ENCODE data around the gene DUSP5.
A peak's percentile ranks its signal among the peaks of the same experiment; 100 is the strongest.
"Not testable (repeated sequence)": the region's sequence is repeated elsewhere in the genome, so short reads cannot be mapped to it uniquely, and the experiment has no call there.

DUSP5 gene, protein sequence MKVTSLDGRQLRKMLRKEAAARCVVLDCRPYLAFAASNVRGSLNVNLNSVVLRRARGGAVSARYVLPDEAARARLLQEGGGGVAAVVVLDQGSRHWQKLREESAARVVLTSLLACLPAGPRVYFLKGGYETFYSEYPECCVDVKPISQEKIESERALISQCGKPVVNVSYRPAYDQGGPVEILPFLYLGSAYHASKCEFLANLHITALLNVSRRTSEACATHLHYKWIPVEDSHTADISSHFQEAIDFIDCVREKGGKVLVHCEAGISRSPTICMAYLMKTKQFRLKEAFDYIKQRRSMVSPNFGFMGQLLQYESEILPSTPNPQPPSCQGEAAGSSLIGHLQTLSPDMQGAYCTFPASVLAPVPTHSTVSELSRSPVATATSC

DNA sequence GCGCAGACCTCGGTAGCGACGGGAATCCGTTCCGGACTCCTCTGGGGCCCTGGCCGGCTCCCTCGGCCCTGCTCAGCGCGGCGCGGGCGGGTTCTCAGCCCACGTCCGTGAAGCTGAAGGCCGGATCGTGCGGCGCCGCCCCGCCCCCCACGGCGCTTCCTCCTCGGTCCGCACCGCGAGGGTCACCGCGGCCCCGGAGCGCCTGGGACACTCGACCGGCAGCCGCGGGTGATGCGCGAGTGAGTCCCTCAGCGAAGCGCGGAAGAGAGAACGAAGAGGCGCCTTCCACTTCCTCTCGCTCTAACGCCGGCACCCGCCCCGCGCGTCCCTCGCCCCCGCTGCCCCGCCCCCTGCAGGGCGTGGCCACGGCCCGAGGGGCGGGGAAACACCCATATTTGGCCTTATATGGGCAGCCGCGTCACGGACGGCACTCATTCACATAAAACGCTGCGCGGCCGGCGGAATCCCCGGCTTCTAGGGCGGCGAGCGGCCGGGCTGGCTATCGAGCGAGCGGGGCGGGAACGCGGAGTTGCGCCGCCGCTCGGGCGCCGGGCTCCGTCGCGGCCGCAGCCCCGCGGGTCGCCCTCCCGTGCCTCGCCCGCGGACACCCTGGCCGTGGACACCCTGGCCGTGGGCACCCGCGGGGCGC lies at the start of gene DUSP5:
Gene DUSP5 (plus strand): TSS at position 470 of the 649 bp plus-strand sequence. CDS start 215 bp downstream, outside the sequence.
- peak; percentile 93 for DNase-seq

DNA sequence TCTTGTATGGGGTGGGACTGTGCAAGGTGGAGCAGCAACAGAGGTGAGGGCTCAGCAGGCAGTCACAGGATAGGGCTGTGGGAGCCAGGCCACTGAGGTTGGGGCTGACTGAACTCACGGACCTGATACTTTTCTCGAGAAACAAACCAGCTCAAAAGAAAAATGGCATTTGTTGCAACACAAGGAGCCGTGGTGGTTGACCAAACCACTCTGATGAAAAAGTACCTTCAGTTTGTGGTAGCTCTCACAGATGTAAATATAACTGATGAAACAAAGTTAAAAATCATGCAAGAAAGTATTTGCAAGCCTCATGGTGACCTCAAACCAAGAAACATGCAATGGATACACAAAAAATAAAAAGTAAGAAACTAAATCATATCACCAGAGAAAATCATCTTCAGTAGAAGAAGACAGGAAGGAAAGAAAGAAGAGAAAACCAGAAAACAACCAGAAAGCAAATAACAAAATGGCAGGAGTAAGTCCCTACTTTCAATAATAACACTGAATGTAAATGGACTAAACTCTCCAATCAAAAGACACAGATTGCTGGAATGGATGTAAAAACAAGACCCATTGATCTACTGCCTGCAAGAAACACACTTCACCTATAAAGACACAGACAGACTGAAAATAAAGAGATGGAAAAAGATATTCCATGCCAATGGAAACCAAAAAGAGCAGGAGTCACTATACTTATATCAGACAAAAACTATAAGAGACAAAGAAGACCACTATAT lies 48.9 kb upstream of the DUSP5 start:
- DNase-seq = no peak

DNA sequence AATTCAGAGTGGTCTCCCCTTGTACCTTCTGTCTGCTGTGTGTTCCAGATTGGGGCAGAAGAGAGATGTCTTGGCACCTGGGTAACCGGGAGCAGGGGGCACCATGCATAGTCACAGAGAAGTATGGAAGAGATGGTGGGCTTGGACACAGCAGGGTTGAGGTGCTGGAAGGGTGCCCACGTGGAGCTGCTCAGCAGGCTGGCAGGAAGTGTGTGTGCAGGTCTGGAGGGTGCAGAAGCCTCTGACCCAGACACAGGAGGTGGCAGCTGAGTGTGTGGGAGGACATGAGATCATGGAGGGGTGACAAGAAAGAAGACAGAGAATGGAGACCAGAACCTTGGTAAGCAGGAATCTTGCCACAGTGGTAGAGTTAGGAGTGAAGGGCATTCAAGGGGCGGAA lies 42.3 kb upstream of the DUSP5 start:
- peak; percentile 16 for DNase-seq

DNA sequence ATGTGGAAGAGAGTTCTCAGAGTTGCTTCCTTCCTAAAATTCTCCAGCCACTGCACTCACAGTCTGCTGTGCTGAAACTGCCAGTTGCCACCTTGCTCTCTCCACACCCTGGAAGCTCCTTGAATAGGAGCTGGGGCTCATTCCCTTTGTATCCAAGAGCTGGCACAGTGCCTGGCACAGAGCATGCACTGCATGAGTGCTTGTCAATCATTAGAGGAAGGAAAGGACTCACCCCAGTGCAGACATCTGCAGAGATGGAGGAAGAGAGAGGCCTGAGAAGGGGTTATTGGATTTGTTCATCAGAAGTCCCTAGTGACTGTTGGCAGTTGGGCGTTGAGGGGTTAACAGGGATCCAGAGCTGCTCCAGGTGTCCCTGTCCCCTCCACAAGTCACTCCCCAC lies 41.7 kb upstream of the DUSP5 start:
- DNase-seq = no peak

DNA sequence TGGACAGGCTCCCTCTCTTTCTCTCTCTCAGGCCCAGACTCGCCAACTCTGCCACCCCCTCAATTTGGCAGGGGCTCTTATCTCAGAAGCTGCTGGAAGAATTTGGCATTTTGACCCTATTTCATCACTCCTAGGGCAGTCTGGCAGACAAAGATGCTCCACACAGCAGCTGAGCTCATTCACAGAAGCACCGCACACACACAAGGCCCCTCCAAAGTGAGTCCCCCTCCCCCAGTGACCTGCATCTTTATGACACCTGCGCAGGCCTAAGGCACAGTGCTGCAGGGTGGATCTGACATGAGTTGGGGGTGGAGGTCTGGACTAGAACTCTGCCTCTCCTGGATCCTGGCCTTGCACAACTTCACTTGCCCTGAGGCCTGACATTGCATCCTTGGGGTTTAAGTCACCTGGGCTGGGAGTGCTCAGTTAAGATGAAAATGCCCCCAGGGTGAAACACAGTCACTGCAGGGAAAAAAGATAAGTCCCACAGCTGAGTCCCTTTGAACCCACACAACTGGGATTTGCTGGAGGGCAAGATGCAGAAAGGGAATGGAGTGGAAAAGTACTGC lies 41.1 kb upstream of the DUSP5 start:
- DNase-seq = no peak

DNA sequence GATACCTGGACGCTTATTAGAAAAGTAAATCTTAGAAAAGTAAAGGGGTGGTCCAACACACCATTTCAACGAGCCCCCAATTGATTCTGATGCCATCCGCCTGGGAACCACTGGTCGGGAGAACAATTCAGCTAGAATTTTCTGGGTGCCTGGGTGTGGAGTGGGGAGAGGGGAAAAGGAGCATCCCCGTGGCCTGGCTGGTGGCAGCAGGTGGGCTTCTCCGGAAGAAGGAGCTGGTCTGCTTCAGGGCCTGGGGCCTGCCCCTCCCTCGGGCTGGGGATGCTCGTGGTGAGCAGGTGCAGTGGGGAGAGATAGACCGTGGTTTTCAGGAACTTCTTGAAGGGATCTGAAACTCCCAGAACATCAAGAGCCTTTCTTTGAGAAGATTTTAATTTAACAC lies 39.9 kb upstream of the DUSP5 start:
- DNase-seq = no peak

DNA sequence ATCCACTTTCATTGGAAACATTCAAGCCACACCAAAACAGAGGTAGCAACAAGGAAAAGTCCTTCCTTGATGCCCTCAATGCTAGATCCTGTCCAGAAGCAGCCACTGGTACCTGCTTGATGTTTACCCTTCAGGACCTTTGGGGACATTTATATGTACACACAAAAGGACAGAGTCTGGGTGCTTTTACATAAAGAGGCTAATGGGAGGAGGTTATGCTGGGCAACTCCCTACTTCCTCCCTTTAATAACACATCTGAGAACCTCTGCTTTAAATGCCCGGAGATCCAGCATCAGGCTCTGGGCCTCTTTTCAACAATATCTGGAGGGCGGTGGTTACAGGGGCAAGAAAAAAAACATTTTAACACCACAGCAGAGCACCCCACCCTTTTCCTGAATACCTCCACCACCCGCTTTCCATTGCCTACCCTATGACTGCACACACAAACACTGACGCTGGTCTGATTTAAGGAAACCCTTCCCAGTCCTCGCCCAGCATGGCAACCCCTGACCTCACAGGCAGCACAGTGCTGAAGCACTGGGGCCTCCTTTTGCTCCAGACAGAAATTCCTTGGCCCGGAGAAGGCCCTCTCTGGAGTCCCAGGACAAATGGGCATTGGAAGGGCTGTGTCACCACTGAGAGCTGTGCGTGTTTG lies 39.3 kb upstream of the DUSP5 start:
- no peak for DNase-seq

DNA sequence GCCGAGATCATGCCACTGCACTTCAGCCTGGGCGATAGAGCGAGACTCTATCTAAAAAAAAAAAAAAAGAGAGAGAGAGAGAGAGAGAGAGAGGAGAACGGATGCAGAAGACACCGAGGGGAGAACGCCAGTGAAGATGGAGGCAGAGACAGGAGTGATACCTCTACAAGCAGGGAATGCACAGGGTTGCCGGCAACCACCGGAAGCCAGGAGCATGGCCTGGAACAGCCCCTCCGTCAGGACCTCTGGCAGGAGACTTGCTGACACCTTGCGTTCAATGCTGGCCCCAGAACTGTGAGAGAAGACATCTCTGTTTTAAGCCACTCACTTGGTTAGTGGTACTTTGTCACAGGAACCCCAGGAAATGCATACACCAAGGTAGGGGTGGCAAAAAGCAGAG lies 38.1 kb upstream of the DUSP5 start:
- DNase-seq = no peak

DNA sequence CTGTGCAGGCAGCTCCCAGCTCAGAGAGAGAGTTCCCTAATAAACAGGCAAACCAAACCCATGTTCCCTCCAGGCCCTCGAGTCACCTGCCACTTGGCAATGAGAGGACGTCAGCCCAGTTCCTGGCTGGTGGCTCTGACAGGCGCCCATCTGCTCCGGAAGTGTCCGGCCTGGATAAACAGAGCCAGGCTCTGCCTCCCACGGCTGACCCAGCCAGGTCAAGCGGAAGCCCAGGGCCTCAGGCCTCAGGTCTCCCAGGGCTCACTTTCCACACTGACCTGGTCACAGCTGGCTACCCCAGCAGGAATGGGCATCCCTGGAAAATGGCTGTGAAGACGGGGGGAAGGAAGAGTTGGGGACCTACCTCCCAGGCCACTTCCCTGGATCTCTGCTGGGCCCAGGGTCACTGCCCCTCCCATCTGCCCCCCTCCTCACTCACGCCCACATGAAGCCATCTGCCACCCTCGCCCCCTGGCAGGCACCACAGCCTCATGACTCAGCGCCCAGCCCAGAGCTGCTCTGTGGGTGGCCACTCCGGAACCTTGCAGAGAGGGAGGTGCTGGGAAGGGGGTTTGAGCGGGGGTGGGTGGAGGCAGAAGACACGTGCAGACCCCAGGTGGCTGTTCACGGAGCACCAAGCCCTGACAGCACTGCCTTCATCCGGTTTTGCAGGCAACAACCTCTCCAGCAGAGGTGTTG lies 37.4 kb upstream of the DUSP5 start:
- DNase-seq = peak; percentile 42

DNA sequence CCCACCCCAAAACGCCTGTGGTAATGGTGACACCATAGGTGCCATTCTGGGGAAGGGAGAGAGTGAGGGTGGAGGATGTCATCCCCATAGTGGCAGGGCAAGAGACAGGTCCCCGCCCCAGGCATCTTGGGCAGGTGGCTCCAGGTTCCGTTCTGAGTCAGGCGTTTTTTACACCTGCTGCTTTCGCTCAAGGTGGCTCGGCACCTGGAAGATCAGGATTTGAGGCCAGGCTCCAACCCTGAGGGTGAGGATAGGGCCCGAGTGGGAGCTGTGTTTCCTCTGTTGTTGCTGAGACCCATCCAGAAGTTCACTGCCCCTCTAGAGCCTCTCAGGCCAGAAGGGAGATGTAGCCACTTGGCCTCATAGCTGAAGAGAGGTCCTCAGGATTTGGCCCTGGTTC lies 36.6 kb upstream of the DUSP5 start:
- DNase-seq = no peak

DNA sequence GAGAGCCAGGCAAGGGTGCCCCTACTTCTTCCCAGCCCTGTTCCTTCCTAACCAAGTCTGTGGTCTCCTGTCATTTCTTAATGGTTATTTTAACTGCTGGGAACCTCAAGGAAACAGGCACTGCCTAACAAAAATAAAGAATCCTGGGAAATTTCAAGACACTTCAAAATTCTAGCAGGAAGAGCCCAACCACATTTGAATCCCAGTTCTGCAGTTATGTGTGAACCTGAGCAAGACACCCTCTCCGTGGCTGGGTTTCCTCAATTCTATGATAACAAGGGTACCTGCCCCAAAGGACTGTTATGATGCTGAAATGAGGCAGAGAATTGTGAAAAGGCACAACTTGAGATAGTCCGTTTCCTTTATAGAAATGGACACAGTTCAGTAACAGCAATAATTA lies 36.2 kb upstream of the DUSP5 start:
- no peak for DNase-seq

DNA sequence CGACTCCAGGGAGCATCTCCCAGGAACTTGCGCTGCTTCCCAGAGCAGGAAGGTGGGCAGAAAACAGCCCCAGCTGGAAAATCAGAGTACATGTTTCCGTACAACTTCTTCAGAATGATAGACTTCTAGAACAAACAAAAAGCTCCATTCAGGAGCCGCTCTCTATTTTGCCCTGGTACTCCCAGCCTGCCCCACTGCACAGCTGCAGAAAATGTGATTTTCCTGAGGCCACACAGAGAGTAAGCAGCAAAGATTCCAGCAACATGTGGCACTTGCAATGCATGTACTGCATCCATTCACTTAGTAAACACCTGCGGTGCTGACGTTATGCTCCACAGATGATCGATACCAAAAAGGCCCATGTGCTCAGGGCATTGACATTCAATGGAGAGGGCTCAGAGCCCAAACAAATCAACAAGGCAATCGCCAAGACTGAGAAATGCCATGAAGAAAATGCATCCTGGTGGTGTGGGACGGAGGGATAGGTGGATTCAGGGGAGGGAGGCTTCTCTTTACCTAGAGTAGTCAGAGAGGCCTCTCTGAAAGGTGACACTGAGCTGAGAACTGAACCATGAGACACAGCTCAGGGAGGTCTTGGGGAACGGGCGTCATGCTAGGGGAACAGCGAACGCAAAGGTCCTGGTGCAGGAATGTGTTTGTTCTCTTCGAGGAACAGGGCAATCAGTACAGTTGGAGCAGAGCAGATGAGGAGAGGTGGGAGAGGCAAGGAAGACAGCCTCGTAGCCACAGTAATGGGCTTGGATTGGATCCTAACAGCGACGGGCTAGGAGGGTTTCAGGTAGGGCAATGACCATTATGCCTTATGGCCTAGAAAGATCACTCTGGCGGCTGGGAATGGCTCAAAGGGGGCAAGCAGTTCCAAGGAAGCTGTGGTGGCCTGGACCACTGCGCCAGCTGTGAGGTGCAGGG lies 35.3 kb upstream of the DUSP5 start:
- DNase-seq = no peak

DNA sequence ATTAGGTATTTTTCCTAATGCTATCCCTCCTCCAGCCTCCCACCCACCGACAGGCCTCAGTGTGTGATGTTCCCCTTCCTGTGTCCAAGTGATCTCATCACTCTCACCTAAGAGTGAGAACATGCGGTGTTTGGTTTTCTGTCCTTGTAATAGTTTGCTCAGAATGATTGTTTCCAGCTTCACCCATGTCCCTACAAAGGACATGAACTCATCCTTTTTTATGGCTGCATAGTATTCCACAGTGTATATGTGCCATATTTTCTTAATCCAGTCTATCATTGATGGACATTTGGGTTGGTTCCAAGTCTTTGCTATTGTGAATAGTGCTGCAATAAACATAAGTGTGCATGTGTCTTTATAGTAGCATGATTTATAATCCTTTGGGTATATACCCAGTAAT lies 29.4 kb upstream of the DUSP5 start:
- DNase-seq = not testable (repeated sequence)

DNA sequence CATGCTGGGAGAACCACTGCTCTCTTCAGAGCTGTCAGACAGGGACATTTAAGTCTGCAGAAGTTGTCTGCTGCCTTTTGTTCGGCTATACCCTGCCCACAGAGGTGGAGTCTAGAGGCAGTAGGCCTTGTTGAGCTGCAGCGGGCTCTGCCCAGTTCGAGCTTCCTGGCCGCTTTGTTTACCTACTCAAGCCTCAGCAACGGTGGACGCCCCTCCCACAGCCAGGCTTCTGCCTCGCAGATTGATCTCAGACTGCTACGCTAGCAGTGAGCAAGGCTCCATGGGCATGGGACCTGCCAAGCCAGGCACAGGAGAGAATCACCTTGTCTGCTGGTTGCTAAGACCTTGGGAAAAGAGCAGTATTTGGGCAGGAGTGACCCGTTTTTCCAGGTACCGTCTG lies 27.2 kb upstream of the DUSP5 start:
- DNase-seq = not testable (repeated sequence)

DNA sequence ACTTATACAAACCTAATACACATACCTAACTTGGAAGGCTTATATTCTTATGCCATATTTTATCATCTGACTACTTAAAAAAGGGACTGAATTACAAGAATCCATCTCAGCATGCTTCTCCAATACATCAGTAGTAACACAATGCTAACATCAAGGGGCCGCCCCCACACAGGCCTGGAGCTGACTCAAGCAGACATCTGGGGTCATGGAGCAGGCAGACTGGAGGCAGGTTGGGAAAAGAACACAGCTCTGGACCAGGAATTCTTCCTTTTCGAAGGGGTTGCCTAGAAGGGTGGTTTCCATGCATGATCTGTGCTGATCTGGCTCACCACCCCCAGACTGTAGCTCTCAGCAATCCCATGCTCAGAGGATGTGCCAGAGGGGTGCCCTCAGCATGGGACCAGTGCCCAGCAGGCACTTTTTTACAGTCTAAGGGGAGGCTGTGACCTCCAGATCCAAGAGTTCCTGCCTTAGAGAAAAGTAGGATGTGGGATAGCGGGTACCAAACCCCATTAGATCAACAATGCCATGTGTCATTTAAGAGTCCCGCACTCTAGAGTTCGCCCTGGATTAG lies 26.1 kb upstream of the DUSP5 start:
- no peak for DNase-seq

DNA sequence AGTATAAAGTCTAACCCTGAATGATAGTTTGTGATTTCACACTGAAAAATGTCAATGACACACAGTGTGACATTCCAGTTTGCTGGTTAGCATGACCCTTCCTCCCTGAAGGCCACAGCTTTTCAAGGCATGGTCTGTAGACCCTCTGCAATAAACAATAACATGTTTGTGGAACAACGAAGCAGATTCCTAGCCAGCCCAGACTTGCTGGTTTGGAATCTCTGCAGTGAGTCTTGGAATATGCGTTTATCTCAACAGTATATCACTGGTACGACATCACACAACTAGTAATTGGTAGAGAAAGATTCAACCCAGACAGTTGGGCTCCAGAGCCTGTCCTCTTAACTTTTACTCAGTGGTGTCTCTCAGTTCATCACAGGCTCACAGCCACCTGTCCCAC lies 23.7 kb upstream of the DUSP5 start:
- DNase-seq = no peak

DNA sequence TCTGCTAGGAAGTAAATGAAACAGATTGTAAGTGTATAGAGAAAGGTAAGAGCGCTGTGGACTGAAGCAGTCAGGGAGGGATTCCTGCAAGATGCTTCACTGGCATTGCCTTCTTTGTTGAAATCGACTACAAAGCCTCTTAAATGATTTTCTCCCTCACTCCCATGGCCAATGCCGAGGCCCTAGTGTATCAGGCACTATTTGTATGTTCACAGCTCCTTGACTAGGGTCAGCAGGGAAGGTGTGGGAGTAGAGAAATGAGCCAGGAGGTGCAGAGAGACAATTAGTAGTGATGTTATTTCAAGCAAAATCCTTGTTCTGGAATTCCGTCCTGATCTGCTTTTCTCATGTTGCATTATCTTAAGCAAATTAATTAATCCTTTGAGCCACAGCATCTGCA lies 22.9 kb upstream of the DUSP5 start:
- DNase-seq = no peak

DNA sequence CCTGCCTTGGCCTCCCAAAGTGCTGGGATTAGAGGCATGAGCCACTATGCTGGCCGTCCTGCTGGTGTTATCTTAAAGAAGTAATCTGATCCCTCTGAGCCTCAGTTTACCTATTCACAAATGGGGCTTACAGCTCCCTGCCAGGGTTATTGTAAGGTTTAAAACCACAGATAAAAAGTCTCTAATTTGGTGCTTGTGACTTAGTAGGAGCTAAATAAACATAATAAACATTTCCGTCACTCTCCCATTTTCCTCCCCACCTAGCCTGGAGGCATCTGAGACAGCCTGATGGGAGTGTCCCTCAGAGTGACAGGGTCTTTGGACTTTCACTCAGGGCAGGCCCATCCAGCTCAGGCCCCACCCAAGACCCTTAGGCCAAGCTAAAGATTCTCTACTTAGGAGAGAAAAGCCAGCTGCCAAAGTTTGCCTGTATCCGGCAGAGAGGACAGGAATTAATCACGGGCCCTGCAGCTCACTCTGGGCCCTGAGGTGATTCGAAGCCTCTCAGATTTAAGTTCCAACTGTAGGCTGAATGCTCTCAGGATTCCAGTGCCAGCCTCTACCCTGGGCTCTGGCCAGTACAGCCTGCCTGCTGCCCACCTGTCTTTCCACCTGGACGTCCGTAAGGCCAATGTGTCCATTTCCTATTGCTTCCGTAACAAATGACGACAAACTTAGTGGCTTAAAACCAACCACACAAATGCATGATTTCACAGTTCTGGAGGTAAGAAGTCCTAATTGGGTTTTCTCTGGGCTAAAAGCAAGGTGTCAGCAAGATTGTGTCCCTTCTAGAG lies 21.8 kb upstream of the DUSP5 start:
- DNase-seq = no peak

DNA sequence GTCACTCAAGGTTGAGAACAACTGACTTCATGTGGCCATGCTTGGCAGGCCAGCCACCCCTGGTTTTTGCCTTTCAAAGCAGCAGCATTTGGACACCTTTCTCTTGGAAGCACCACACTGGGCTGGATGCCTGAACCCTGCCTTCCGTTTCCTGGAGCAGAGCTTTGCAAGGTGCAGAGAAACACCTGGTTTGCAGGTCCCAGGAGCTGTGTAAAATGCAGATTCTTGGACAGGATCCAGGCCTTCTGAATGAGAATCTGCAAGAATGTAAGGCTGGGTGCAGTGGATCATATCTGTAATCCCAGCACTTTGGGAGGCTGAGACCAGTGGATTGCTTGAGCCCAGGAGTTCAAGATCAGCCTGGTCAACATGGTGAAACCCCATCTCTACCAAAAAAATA lies 18.0 kb upstream of the DUSP5 start:
- DNase-seq = no peak

DNA sequence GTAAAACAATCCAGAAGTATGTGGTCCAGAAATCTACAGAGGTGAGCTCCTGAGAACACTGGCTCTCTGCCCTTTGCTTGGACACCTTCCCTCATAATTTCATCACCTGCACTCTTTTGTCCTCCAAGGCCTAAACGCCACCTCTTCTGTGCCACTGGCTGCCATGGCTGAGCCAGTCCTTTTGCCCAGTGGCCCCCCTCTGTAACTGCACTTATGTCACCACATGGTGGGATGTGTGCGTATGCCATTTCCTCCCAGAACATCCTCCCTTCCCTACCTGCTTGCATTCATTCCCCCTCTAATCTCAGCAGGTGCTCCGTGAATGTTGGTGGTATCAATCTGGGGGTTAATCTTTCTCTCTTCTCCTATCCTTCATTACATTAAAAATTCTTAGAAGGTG lies 17.3 kb upstream of the DUSP5 start:
- no peak for DNase-seq

Data from stimulated activated CD4-positive, alpha-beta T cell treated with anti-CD3 and anti-CD28 coated beads, Interleukin-4, amount 100 ng/mL, for 1 hour (primary cell).